GM20000 (cell line): ENCODE measurements around the gene CSRP1.

Experiments
- DNase-seq: peaks from one replicate; pipeline ENCODE4 v3.0.0; 2012; ENCODE audit warnings: low spot score
- TF ChIP-seq, protein P1 (sequence below): IDR thresholded peaks from 2 replicates; pipeline ENCODE4 v1.5.1; 2012; ENCODE audit warnings: mild to moderate bottlenecking, control low read depth; ENCODE audit errors: extremely low read depth, missing control alignments

The CSRP1 gene

DNA sequence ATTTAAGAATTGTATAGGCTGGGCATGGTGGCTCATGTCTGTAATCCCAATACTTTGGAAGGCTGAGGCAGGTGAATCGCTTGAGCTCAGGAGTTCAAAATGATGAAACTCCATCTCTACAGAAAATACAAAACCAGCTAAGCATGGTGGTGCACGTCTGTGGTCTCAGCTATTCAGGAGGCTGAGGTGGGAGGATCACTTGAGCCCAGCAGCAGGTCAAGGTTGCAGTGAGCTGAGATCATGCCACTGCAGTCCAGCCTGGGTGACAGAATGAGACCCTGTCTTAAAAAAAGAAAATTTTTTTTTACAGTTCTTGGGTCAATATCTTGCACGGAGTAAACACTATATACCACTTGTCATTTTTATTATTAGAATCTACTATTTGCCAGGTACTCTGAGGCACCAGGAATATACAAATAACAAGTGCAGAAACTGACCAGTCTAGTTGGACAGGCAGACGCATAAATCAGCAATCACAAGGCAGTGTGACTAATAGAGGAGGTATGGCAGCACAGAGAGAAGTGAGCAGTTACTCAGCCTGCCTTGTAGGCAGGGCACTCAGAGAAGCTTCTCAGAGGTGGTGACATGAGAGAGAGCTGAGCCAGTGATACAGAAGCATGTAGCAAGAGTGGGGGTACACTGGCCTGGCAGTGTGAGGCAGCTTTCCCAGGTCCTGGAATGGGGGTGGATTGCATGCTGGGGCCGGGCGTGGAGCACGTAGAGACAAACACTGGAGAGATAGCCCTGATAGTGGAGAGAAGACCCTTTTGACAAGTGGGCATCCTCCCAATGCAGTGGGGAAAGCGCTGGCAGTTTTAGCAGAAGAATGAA, 45.9 kb downstream of the CSRP1 start:
- no peak for DNase-seq

DNA sequence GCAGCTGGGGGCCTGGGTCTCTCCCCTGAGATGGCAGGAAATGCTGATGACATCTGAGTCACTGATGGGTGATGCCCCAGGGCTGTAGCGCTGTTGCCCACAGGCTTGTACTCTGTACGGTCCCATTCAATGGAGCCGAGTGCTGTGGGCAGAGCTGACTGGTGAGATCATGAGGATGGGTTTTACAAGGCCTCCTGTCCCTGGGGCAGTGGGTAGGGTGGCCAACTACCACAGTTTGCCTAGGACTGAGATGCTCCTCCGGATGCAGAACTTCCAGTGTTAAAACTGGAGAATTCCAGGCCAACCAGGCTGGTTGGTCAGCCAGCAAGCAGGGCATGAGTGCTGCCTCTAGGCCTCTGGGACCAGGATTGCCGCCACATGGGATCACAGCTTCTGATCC, 47.1 kb downstream of the CSRP1 start:
- TF ChIP-seq, protein P1, sequence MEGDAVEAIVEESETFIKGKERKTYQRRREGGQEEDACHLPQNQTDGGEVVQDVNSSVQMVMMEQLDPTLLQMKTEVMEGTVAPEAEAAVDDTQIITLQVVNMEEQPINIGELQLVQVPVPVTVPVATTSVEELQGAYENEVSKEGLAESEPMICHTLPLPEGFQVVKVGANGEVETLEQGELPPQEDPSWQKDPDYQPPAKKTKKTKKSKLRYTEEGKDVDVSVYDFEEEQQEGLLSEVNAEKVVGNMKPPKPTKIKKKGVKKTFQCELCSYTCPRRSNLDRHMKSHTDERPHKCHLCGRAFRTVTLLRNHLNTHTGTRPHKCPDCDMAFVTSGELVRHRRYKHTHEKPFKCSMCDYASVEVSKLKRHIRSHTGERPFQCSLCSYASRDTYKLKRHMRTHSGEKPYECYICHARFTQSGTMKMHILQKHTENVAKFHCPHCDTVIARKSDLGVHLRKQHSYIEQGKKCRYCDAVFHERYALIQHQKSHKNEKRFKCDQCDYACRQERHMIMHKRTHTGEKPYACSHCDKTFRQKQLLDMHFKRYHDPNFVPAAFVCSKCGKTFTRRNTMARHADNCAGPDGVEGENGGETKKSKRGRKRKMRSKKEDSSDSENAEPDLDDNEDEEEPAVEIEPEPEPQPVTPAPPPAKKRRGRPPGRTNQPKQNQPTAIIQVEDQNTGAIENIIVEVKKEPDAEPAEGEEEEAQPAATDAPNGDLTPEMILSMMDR = no peak
- DNase-seq = no peak

More for the DNA sequence above, 45.9 kb downstream of the CSRP1 start:
- TF ChIP-seq, protein P1 = no peak

DNA sequence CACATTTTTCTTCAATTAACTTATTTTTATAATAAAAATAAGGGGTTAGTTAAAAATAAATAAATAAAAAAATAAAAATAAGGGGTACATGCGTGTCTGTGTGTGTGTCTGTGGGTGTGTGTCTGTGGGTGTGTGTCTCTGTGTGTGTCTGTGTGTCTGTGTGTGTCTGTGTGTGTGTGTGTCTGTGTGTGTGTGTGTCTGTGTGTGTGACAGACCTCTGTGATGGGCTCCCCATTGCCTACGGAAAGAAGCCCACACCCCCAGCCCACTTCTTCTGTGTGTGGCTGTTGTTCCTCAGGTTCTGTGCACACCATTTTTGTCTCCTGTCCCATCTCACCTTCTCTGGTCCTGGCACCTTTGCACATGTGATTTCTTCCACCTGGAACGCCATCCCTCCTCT, 47.9 kb downstream of the CSRP1 start:
- DNase-seq = no peak
- TF ChIP-seq, protein P1 = no peak

DNA sequence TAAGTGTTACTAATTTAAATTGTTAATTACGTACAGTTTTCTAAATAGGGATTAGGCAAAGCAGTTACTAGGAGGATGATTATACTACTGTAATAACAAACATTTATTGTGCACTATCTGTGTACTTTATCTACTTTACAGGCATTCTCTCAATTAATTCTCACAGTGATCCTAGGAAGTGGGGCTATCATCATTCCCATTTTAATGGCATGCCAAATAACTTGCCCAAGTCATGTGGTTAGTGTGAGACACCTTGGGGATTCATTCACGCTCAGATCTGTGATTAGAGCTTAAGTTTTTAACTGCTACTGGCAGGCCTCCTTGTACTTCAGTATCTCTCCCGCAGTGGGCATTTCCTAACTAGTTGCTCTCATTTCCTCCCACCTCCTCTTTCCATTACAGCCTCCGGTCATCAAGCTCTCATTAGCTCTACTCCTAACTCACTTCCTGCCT, 49.4 kb downstream of the CSRP1 start:
- DNase-seq = no peak
- TF ChIP-seq, protein P1 = no peak

DNA sequence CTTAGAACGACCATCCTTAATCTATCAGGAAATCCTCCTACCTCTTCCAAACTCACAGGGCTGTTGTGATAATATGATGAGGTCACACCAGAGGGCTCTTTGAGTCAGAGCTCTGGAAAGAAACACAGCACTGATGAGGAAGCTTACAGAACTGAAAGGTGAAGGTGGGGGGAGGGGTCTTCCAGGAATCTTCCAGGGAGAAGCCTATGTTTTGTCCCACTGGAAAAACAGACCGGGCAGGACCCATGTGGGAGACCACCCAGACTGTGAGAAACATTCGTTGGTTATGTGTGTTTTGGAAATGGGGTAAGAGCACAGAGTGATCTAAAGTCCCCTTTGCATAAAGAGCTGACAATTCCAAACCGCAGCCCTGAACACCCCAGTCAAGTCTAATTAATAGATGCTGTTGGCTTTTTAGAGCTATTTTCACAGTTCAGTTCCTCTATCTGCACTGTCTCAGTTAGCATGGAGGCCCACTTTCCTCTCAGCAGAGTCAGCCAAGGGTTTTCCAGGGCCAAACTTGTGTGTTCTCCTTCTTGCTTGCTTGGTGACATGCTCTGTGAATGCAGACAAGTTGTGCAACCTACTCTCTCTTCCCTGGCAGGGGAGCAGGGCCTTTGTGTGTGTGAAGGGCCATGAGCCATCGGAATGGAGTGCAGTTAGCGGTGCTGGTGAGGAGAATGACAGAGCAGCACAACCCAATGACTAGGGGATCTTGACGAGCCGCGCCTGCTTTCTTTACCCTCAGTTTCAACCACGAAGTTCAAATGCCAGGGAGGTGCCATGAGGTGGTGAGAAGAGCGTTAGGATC, 50.2 kb downstream of the CSRP1 start:
- no peak for DNase-seq
- TF ChIP-seq, protein P1 = no peak

DNA sequence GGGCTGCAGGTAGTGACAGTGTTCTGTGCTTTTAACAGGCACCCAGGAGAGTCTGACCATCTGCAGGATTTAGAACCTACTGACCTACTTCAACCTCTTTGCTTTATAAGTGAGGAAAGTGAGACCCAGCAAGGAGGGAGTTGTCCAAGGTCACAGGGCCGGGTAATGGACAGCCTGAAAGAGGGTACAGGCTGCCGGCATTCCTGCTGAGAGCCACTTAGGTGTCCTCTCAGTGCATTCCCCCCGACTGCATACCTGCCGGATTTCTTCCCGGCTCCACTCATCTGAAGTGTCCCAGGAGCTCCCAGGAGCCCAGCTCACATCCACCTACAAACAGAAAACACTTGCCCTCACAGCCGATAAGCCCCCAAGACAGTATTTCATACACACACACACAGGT, 51.8 kb downstream of the CSRP1 start:
- TF ChIP-seq, protein P1 = no peak
- DNase-seq = no peak

DNA sequence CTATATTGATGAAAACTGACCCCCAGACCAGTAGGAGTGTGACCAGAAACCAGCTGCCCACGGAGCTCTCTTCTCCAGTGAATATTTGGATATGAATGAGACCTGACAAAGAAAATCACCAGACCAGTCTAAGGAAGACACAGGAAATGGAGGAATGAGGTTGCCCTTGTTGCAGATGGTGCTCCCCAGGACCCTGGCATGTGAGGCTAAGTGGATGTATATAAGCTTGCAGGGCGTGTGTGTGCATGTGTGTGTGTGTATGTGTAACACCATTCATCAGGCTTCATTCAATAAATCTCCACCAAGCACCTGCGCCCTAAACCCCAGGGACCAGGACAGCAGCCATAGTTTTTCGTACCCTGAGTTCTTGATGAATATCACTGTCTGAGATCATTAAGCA, 52.3 kb downstream of the CSRP1 start:
- no peak for DNase-seq
- TF ChIP-seq, protein P1 = no peak
